Activated B cell treated with CpG ODN at 0.5 μM for 24 hours (primary cell): ENCODE results near the gene KDM6A. TPM values are rescaled to one million over a fixed set of nuclear protein-coding genes. Genes with fewer than 3 reads are reported as not detected.
A peak's percentile ranks its signal among the peaks of the same experiment; 100 is the strongest.

Source experiments
- ATAC-seq: fragments of 200-7000 bp; cut with Tn5 transposase; one replicate; pipeline ENCODE4 v1.10.0; 2021; ENCODE audit warnings: low read depth, mild to moderate bottlenecking, moderate library complexity
- CTCF ChIA-PET: fragments of 350-600 bp; sonication (Branson Sonifier 250); formaldehyde crosslinking; loops from one replicate; lab custom pipeline; 2021; ENCODE audit warnings: antibody characterized with exemption; lab: Charles Lee
- POLR2A ChIA-PET: fragments of 350-600 bp; sonication (Branson Sonifier 250); formaldehyde crosslinking; loops from one replicate; lab custom pipeline; 2021; ENCODE audit warnings: antibody characterized with exemption; lab: Charles Lee
- DNase-seq: peaks from one replicate; pipeline ENCODE4 v3.0.0; 2022
- H3K27ac Mint-ChIP-seq: one replicate; pipeline ENCODE4 v1.8.0; 2020; ENCODE audit warnings: mixed read lengths
- H3K27me3 Mint-ChIP-seq: one replicate; pipeline ENCODE4 v1.8.0; 2021; ENCODE audit warnings: mixed read lengths
- H3K36me3 Mint-ChIP-seq: one replicate; pipeline ENCODE4 v1.8.0; 2021; ENCODE audit warnings: low read depth, mixed read lengths
- H3K4me1 Mint-ChIP-seq: one replicate; pipeline ENCODE4 v1.8.0; 2021; ENCODE audit warnings: mixed read lengths
- H3K4me3 Mint-ChIP-seq: one replicate; pipeline ENCODE4 v1.8.0; 2020; ENCODE audit warnings: mild to moderate bottlenecking, mixed read lengths
- H3K9me3 Mint-ChIP-seq: one replicate; pipeline ENCODE4 v1.8.0; 2020; ENCODE audit warnings: mixed read lengths
- CTCF ChIP-seq: fragments of 200-600 bp; IDR thresholded peaks from one replicate; pipeline ENCODE4 v1.8.0; 2022; ENCODE audit warnings: antibody characterized with exemption, mild to moderate bottlenecking
- intact Hi-C: fragments of 100-400 bp; cut with micrococcal nuclease; formaldehyde crosslinking; loops from one replicate; pipeline ENCODE4 v1.15.1; 2024
- total RNA-seq: library from RNA; stranded (reverse); gene quantifications from 2 replicates; pipeline ENCODE4 v1.2.3, GENCODE V29; 2022

The KDM6A gene
- total RNA-seq, 1 donor from 2014 or later = 36.0 TPM

- TF ChIP-seq CTCF = no peak
- Mint-ChIP-seq H3K4me3 (no peak overlapping the region), H3K27ac (peak overlapping the region; percentile 18), H3K27me3 (no peaks in the 10 kb centered on the region), H3K4me1 (peaks cover 55% of the 10 kb centered on the region), H3K9me3 (peaks cover 4% of the 10 kb centered on the region), H3K36me3 (peaks cover 3% of the 10 kb centered on the region)
- ATAC-seq (no peak), DNase-seq (no peak)
- CTCF ChIA-PET = no interaction called here
- POLR2A ChIA-PET = no interaction called here
- intact Hi-C loops = no loop called here
These were observed 24.6 kb downstream of the KDM6A start for GRCh38 chrX:44897539-44897938.

DNA sequence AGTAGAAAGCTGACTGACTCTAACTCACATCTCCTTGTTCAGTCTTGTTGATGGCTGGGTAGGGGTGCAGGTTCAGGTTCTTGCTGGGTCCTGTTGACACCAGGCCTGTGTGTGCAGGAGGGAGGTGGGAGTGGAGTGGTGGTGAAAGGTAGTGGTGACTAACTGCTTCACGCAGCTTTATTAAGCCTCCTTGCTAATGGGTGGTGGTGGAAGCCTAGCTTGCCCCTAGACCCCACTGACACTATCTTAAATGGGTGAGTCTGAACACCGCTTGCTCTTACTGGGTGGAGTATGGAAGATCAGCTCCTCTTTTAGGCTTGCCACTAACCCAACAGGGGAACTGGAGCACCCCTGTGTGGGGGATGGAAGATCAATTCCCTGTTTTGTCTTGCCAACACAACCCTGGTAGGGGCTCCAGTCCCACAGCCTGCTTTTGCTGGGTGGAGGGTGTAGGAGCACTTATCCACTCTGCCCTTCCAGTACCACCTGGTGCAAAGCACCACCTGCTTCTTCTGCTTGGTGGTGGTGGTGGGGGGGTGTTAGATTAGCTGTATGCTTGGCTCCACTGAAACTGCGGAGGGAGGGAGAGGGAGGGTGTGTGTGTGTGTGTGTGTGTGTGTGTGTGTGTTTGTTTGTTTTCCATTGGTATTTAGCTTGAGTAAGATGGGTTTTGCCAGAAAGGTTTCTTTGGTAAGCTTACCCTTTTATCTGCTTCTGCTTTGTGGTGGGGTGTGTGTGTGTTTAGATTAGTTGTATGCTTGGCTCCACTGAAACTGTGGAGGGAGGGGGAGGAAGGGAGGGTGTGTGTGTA, 25.6 kb downstream of the KDM6A start:
- Mint-ChIP-seq H3K9me3 (peaks cover 7% of the 10 kb centered on the region), H3K27ac (peak overlapping the region; percentile 78), H3K36me3 (peaks cover 3% of the 10 kb centered on the region), H3K27me3 (no peaks in the 10 kb centered on the region), H3K4me3 (no peak overlapping the region), H3K4me1 (peaks cover 57% of the 10 kb centered on the region)
- TF ChIP-seq CTCF = no peak
- CTCF ChIA-PET = no interaction called here
- intact Hi-C loops = no loop called here
- POLR2A ChIA-PET = interaction anchor here (0.5 to 1.4 kb wide), 7 partner anchors 10 to 172 kb away, joined by 3 to 9 read pairs (median 5); partner anchors contain the start of gene KDM6A
- DNase-seq = no peak
- peak; percentile 47 for ATAC-seq

DNA sequence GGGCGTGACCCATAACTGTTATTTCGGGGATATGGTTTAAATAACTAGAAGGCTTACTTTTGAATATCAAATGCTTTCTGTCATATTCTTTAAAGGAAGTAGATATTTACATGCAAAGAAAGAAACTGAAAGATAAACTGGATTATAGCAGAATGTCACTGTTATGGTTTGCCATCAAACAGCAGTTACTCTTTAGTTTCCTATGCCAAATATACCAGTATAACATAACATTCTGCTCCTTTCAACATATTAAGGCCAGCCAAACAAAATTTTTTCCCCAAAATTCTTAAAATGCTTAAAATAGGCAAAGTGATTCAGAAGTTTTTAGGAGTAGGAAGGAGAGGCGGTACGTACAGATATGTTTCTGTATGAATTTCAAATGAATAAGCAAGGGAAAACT, 27.0 kb downstream of the KDM6A start:
- CTCF ChIA-PET = no interaction called here
- Mint-ChIP-seq H3K4me3 (peak overlapping the region; percentile 67), H3K27me3 (no peaks in the 10 kb centered on the region), H3K4me1 (peaks cover 63% of the 10 kb centered on the region), H3K27ac (peak overlapping the region; percentile 78), H3K36me3 (peaks cover 3% of the 10 kb centered on the region), H3K9me3 (peaks cover 7% of the 10 kb centered on the region)
- ATAC-seq = no peak
- no peak for DNase-seq
- intact Hi-C loops = no loop called here
- TF ChIP-seq CTCF = no peak
- POLR2A ChIA-PET = interaction anchor here (1.2 to 1.4 kb wide), 2 partner anchors 25 to 27 kb away, joined by 5 to 7 read pairs; partner anchors contain the start of gene KDM6A

- intact Hi-C loops = no loop called here
- POLR2A ChIA-PET = no interaction called here
- Mint-ChIP-seq H3K9me3 (peaks cover 2% of the 10 kb centered on the region), H3K27ac (no peak overlapping the region), H3K36me3 (no peaks in the 10 kb centered on the region), H3K4me3 (no peak overlapping the region), H3K27me3 (no peaks in the 10 kb centered on the region), H3K4me1 (peaks cover 80% of the 10 kb centered on the region)
- CTCF ChIA-PET = no interaction called here
- no peak for TF ChIP-seq CTCF
- DNase-seq (no peak), ATAC-seq (no peak)
These were observed 30.1 kb downstream of the KDM6A start for GRCh38 chrX:44903107-44903506.

DNA sequence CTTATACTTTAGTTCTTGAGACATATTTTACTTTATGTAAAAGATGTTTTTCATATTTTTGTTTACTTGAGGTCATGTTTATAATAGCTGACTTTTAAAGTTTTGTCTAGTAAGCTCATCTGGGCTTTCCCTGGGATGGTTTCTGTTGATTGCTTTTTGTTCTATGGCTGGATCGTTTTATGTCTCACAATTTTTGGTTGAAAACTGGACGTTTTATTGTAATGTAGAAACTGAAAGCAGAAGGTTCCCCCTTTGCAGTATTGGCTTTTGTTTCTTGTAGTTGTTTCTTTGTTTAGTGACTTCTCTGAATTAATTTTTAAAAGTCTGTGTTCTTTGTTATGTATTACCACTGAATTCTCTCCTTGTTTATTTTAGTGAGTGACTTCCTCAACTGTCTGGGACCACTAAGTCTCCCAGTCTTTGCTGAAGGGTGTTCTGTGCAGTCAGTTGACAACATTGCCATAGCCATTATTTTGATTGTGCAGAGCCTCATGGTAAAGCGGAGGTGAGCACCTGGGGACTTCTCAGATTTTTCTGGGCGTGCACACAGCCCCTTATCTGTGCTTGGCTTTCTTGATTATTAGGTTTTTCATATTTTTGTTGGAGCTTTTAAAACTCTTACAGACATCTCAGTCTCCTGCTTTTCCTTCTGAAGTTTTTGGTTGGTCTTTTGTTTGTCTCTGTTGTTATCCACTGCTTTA, 31.0 kb downstream of the KDM6A start:
- POLR2A ChIA-PET = no interaction called here
- Mint-ChIP-seq H3K9me3 (peaks cover 2% of the 10 kb centered on the region), H3K4me3 (peak overlapping the region; percentile 42), H3K4me1 (peaks cover 80% of the 10 kb centered on the region), H3K27me3 (no peaks in the 10 kb centered on the region), H3K36me3 (no peaks in the 10 kb centered on the region), H3K27ac (peak overlapping the region; percentile 51)
- intact Hi-C loops = no loop called here
- no peak for TF ChIP-seq CTCF
- DNase-seq (no peak), ATAC-seq (no peak)
- CTCF ChIA-PET = no interaction called here
